HG02884 (cell line): ENCODE measurements around the gene TMEM9B.
A peak's percentile ranks its signal among the peaks of the same experiment; 100 is the strongest.
"Not testable (repeated sequence)": the region's sequence is repeated elsewhere in the genome, so short reads cannot be mapped to it uniquely, and the experiment has no call there.

Experiments used
- ATAC-seq: cut with Tn5 transposase; IDR thresholded peaks from one replicate; pipeline ENCODE4 v1.9.1; 2021; ENCODE audit warnings: mild to moderate bottlenecking, moderate library complexity; ENCODE audit not compliant: unreplicated experiment

Gene TMEM9B

DNA sequence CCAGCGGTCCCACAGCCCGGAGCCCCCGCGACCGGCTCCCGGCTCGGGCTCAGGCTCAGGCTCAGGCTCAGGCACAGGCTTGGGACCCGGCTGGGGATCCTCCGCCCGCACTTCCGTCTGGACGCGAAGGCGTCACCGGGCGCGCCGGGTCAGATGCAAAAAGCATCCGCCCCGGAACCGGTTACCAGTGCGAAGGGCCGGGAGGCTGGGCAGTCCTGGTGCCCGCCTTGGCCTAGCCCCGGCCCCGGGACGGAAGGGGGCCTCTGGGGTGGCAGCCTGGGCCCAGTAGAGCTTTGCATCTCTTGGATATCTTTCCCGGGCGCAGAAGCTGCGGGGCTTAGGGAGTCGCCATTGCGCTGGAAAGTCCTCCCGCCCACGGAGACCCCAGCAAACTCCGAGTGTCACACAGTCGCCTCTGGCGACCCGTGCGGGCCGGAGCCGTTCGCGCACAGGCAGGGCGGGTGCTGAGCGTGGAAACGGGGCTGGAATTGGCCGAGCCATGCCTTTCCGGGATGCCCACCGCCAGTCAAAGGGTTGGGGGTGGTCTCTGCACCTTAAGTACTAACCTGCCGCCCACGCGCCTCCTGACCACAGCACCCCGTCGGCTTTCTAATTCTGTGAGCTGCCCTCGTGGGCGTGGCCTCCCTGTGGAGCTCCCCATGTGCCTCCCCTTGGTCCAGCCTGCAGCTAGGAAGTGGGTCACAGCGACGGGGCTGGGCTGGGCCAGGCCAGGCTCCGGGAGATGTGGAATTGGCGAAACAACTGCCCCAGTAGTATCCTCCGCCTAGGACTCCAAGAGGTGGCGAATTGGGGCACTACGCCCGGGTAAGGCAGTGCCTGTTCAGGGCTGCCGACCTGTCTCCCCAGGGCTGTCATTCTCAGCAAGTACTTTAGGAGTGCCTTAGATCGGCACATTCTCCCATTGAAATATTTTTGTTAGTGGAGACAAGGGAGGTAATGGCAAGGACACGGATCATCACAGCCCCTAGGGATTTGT lies at the start of gene TMEM9B:
TMEM9B (minus strand) TSS at position 119 of the 997 bp plus-strand sequence. CDS start 129 bp downstream, outside the sequence.
- ATAC-seq, result peak; percentile 80

DNA sequence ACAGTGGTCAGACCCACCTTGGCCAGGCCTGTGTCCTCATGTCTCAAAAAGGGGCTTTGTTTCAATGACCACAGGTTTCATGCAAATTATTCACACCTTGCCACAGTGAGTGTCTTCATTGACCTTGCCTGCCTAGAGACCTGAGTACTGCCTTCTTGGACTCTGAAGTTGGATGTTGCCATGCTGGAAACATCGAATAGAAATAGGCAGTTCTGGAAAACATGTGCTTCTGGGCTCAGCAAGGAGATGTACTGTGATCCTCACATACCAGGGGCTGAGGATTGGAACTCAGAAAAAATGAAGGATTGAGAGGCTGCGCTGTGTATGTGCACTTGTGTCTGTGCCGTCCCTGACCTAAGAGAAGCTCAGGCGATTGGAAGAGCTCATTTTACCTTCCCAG lies 49.1 kb upstream of the TMEM9B start:
- no peak for ATAC-seq

- not testable (repeated sequence) for ATAC-seq
Observed at GRCh38 chr11:9009538-9009937, 45.3 kb upstream of the TMEM9B start.

DNA sequence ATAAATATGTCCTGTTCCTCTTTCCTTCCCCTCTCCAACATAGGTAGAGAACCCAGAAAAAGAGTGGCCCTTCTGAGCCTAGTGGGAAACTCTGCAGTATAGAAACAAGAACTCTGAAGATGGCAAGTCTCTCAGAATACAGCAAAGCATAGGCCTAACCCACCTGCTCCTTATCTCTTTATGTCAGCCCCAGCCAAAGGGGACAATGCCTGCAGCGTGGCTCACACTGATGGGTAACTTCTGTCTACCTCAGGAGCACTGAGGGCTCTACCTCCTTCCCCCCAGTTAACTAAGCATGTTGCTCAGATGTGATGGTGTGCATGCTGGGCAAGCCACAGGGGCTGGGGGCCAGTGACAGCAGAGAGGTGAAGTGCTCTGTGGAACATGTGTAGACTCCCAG lies 44.4 kb upstream of the TMEM9B start:
- no peak for ATAC-seq

DNA sequence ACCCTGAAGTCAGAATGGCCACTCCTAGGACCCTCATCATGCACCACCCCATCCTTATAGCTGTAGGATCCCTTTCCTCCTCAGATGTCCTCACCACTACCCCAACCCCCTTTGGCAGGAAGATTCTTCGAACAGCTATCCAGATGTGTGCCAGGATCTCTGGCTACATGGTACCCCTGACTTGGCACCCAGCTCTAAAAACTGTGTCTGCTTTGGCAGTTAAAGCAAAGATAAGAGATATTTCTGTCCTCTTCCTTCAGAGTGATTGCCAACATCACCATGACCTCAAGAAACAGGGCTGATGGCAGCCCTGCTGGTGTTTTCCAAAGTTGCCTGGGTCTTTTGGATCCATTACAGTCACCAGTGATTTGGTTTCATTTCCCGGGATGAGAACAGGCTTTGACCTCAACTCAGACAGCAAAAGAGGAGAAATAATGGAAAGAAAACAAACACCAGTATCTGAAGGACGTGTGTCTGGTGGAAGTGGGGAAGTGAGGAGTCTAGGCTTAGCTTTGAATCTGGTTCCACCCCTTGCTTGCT lies 43.8 kb upstream of the TMEM9B start:
- no peak for ATAC-seq

DNA sequence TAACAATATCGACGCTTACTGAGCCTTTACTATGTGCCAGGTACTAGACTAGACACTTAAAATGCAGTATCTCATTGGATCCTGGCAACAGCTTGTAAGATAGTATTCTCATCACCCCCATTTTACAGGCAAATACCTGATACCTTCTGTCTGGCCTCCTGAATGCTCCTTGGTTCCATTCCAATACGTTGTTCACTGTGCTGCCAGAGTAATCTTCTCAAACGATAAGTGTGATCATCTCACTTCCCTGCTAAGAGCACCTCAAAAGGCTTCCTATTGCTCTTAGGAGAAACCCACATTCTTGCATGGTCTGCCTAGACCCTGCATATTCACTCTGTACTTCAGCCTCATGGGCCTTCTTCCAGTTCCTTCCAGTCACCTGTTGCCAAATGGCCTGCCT lies 40.8 kb upstream of the TMEM9B start:
- no peak for ATAC-seq

DNA sequence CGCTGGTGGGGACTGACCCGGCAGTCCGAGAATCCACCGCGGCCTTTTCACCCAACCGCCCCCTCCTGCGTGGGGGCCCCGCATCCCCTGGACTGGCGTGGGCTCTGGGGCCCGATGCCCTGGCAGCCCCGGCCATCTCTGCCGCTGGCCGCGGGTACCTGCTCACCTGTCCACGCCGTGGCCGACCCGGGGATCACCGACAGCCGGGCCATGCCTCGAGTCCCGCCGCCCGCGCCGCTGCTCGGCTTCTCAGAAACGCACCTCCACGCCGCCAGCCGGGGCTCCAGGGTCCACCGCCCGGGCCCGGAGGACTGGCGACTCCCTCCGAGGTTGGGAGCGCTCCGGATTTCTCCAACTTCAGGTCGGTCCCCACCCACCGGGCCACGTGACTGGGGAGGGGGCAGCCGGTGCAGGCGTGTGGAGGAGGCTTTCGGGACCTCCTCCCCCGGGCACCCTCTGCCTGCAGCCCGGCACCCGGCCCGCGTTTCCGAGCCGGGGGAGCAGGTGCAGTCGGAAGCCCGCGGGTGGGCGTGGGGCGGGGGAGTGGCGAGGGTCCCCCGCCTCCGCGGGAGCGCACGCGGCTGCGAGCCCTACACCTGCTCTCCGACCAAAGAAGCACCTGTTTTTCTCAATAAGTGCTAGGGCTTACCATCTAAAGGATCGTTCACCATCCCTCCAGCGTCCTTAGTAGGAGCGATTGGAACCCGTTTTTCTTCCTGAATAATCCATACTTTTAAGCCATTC lies 40.1 kb upstream of the TMEM9B start:
- ATAC-seq, result no peak

DNA sequence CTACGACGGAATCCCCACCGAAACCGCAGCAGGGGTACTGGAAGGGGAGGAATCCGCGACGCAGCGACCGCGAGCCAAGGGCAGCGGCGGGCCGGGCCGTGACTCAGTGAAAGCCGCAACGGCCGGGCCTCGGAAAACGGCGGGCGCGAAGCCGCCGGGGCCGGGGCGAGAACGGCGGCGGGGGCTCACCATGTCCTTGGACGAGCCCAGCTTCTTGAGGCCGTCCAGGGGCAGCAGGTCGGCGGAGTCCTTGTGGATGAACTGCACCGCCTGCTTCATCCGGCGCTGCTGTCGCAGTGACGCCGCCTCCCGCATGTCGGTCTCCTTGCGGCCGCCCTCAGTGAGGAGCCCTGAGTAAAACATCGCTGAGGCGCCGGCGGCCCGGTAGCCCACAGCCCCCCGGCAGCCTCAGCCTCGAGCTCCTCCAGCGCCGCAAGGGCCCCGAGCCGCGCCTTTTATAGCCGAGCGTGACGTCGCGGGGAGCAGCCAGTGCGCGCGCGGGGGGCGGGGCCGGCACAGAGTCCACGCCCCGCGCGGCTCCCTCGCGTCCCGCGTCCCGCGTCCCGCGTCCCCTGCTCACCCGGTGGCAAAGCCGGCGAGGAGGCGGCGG lies 39.4 kb upstream of the TMEM9B start, which contains the start of gene NRIP3:
NRIP3 (minus strand) TSS at position 429 of the 610 bp plus-strand sequence; CDS start at position 363, 66 bp downstream.
- ATAC-seq, result peak; percentile 48

- ATAC-seq, result no peak
Observed at GRCh38 chr11:9002920-9003572, 38.8 kb upstream of the TMEM9B start.

- ATAC-seq, result no peak
Observed at GRCh38 chr11:9001736-9002135, 37.5 kb upstream of the TMEM9B start.

- no peak for ATAC-seq
Observed at GRCh38 chr11:8998017-8998416, 33.8 kb upstream of the TMEM9B start.

- ATAC-seq, result no peak
Observed at GRCh38 chr11:8997451-8997850, 33.2 kb upstream of the TMEM9B start.

- no peak for ATAC-seq
Observed at GRCh38 chr11:8989453-8989852, 25.2 kb upstream of the TMEM9B start.

DNA sequence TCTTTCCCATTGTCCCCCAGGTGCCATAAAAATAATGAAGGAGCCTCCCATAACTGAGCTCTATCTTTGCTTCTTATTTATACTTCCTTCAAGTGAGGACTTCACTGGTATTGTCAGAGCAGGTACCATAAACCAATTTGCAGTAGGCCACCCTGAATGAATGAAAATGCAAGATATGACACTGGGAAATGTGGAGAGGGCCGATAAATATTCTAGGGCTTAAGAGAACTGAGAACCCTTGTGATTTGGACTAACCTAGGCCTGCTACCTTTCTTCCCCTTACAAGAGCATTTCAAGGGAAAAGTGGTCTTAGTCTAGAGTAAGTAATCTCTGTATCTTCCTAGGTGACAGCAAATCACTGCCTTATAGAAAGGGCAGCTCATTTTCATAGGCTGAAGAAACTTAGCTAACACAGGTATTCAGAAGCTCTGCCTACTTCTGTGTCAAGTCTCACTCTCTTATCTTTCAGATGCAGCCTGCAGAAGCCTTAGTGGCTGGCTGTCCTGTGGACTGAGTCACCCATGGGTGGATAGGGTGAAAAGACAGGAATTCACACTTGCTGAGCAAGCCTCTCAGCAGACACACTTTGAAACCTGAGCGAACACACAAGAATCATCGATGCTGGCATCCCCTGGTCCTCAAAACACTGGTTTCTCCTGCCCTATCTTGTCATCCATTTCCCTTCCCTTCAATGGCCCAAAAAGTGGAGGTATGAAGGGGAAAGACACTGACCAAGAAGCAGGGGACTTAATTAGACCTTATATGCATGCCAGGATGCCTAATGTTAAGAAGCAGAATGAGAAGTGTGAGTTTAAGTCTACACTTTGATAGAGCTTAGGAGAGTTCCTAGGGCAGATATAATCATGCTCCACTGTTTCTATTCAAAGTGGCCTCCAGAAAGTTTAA lies 24.3 kb upstream of the TMEM9B start:
- ATAC-seq, result no peak

GRCh38 chr11:8987446-8987845 lies 23.2 kb upstream of the TMEM9B start:
- no peak for ATAC-seq

GRCh38 chr11:8986772-8987171 lies 22.5 kb upstream of the TMEM9B start:
- not testable (repeated sequence) for ATAC-seq

GRCh38 chr11:8985462-8985861 lies 21.2 kb upstream of the TMEM9B start:
- no peak for ATAC-seq

DNA sequence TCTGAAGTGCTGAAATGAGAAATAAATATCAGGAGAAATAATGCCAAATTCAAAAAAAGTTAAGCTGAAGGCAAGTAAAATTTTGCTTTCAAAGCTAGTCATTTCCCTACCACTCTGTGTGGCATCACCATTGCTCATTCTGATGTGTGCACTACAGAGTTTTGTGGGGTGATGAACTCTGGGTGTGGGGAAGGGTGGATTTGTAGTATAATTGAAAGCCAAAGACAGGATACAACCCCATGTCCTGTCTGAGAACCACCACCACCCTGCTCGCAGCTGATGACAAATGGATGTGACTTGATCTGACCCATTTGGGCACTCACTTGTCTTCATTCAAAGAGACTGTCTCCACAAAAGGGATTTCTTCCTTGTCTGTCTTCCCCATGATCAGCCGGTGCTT lies 19.3 kb upstream of the TMEM9B start:
- ATAC-seq, result no peak

GRCh38 chr11:8980485-8980884 lies 16.2 kb upstream of the TMEM9B start:
- no peak for ATAC-seq
